ENCODE data around the gene FUZ. TPM values are rescaled to one million over a fixed set of nuclear protein-coding genes. Genes with fewer than 3 reads are reported as not detected.

FUZ gene
- polyA plus RNA-seq, 1 of the 3 experiments (the other 2 are of a cell fraction), result 29.9 TPM

DNA sequence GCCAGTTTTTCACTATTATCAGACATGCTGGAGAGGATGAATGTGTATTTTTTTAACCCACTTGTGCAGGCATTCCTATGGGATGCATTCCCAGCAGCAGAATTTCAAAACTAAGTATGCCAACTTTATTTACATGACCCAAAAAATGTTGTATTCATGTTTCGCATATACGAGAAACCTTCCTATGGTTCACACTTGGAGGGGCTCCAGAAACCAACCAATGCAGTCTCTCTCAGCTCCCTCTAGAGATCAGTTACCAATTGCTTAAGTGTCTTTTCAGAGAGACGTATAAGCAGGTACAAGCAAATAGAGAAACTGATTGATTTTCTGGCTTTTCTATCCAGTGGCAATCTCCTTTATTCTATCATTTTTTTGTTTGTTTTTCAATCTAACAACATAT lies 32.3 kb upstream of the FUZ start:
- no peak overlapping the region for H3K4me3 ChIP-seq (ENCODE audit: low read depth in 2 of 2, low read length in 1 of 2)
- H3F3A ChIP-seq (replicated peaks; ENCODE audit: insufficient read depth), result peaks cover 24% of the 10 kb centered on the region
- H3K36me3 ChIP-seq (replicated peaks in 1 of 2; ENCODE audit: control insufficient read depth in 1 of 2, insufficient read depth in 2 of 2, low read length in 1 of 2), result peaks cover 4 to 12% of the 10 kb centered on the region in 2 experiments
- no peak overlapping the region for H3K4me2 ChIP-seq
- 88% methylated on average over 3 of the region's 3 CpGs for WGBS (ENCODE audit: low lambda C conversion rate)
- DNase-seq, result no peak
- TF ChIP-seq, protein P1, sequence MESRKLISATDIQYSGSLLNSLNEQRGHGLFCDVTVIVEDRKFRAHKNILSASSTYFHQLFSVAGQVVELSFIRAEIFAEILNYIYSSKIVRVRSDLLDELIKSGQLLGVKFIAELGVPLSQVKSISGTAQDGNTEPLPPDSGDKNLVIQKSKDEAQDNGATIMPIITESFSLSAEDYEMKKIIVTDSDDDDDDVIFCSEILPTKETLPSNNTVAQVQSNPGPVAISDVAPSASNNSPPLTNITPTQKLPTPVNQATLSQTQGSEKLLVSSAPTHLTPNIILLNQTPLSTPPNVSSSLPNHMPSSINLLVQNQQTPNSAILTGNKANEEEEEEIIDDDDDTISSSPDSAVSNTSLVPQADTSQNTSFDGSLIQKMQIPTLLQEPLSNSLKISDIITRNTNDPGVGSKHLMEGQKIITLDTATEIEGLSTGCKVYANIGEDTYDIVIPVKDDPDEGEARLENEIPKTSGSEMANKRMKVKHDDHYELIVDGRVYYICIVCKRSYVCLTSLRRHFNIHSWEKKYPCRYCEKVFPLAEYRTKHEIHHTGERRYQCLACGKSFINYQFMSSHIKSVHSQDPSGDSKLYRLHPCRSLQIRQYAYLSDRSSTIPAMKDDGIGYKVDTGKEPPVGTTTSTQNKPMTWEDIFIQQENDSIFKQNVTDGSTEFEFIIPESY (IDR thresholded peaks at IDR 0.05; ENCODE audit: borderline replicate concordance, low read depth), result no peak
- TF ChIP-seq FOXM1 (IDR thresholded peaks at IDR 0.05; ENCODE audit: low read depth) (no peak), ELF1 (IDR thresholded peaks at IDR 0.05) (no peak), EP300 (IDR thresholded peaks at IDR 0.05; ENCODE audit: borderline replicate concordance in 1 of 2, low read depth in 1 of 2, low read length in 1 of 2) (no peak), RXRA (IDR thresholded peaks at IDR 0.05; ENCODE audit: borderline replicate concordance, low read depth) (no peak), SMC3 (IDR thresholded peaks at IDR 0.05; ENCODE audit: low read depth, low read length) (no peak), TEAD4 (IDR thresholded peaks at IDR 0.05; ENCODE audit: borderline replicate concordance, insufficient read depth) (no peak), NRF1 (IDR thresholded peaks at IDR 0.05; ENCODE audit: low read depth, low read length) (no peak), GATA2 (CRISPR knock-in tag; IDR thresholded peaks at IDR 0.05) (no peak), POLR2AphosphoS5 (IDR thresholded peaks at IDR 0.05; ENCODE audit: low read depth, low read length) (no peak), EZH2phosphoT487 (IDR thresholded peaks at IDR 0.05; ENCODE audit: borderline replicate concordance, low read depth) (no peak), TCF12 (IDR thresholded peaks at IDR 0.05) (no peak), MXI1 (IDR thresholded peaks at IDR 0.05; ENCODE audit: low read depth, low read length) (no peak), MEF2A (IDR thresholded peaks at IDR 0.05; ENCODE audit: borderline replicate concordance, low read depth) (no peak)
- TF ChIP-seq, protein P2, sequence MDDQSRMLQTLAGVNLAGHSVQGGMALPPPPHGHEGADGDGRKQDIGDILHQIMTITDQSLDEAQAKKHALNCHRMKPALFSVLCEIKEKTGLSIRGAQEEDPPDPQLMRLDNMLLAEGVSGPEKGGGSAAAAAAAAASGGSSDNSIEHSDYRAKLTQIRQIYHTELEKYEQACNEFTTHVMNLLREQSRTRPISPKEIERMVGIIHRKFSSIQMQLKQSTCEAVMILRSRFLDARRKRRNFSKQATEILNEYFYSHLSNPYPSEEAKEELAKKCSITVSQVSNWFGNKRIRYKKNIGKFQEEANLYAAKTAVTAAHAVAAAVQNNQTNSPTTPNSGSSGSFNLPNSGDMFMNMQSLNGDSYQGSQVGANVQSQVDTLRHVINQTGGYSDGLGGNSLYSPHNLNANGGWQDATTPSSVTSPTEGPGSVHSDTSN (IDR thresholded peaks at IDR 0.05), result no peak
- TF ChIP-seq, protein P3, sequence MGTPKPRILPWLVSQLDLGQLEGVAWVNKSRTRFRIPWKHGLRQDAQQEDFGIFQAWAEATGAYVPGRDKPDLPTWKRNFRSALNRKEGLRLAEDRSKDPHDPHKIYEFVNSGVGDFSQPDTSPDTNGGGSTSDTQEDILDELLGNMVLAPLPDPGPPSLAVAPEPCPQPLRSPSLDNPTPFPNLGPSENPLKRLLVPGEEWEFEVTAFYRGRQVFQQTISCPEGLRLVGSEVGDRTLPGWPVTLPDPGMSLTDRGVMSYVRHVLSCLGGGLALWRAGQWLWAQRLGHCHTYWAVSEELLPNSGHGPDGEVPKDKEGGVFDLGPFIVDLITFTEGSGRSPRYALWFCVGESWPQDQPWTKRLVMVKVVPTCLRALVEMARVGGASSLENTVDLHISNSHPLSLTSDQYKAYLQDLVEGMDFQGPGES (IDR thresholded peaks at IDR 0.05; ENCODE audit: low read depth, low read length), result no peak
- peaks cover 15% of the 10 kb centered on the region; the same call in 1 of the 2 replicates for H3K79me2 ChIP-seq (ENCODE audit: insufficient read depth)
- H4K20me1 ChIP-seq (ENCODE audit: insufficient read depth), result no peaks in the 10 kb centered on the region
- no peak overlapping the region for H2AFZ ChIP-seq (ENCODE audit: low read depth)
- no peaks in the 10 kb centered on the region for H3K9me3 ChIP-seq
- H3K27me3 ChIP-seq (ENCODE audit: insufficient read depth), result no peaks in the 10 kb centered on the region
- H3K9me2 ChIP-seq, result no peaks in the 10 kb centered on the region
- ChIA-PET POLR2A (no interaction called here), CTCF (no interaction called here)
- H3K9ac ChIP-seq, result no peak overlapping the region
- no peak overlapping the region for H3K27ac ChIP-seq (ENCODE audit: low read depth in 2 of 2, low read length in 1 of 2)
- peaks cover 9 to 10% of the 10 kb centered on the region in 2 experiments; a peak in 1 of 4 replicates for H3K4me1 ChIP-seq (ENCODE audit: control insufficient read depth in 1 of 2, insufficient read depth in 2 of 2, low read depth in 1 of 2, low read length in 1 of 2)

All from SK-N-SH (cell line).